HL-60 (cell line): ENCODE data around the gene CAMKMT.

Experiments used
- DNase-seq, 2 experiments: peaks; one replicate each; pipeline ENCODE4 v3.0.0-alpha.2; 2010 to 2020; ENCODE audit warnings: low read depth in 1 of 2, low spot score in 1 of 2
- H3K27ac ChIP-seq: fragments of 250-450 bp; sonication (Bioruptor Pico); replicated peaks from 2 replicates; pipeline ENCODE4 v1.5.1; 2020; ENCODE audit warnings: mild to moderate bottlenecking, moderate library complexity
- H3K27me3 ChIP-seq: fragments of 250-450 bp; sonication (Bioruptor Pico); 2 replicates; pipeline ENCODE4 v1.5.1; 2021; ENCODE audit warnings: mild to moderate bottlenecking, moderate library complexity; ENCODE audit not compliant: insufficient read depth, poor library complexity, severe bottlenecking
- H3K4me3 ChIP-seq: replicated peaks from 2 replicates; pipeline ENCODE4 v1.5.1; 2011; ENCODE audit warnings: mild to moderate bottlenecking, control low read depth, low read length; ENCODE audit not compliant: insufficient read depth
- CTCF ChIP-seq: IDR thresholded peaks from one replicate; pipeline ENCODE4 v1.5.1; 2011; ENCODE audit warnings: low read length, control low read depth, inconsistent platforms; ENCODE audit not compliant: insufficient read depth
- GABPA ChIP-seq: IDR thresholded peaks from 2 replicates; pipeline ENCODE4 v1.6.1; 2012; ENCODE audit warnings: low read depth
- POLR2AphosphoS5 ChIP-seq: IDR thresholded peaks from 2 replicates; pipeline ENCODE4 v1.6.1; 2012; ENCODE audit warnings: low read depth
- REST ChIP-seq: IDR thresholded peaks from 2 replicates; pipeline ENCODE4 v1.6.1; 2012; ENCODE audit warnings: low read depth; ENCODE audit not compliant: insufficient replicate concordance
- SPI1 ChIP-seq: IDR thresholded peaks from 2 replicates; pipeline ENCODE4 v1.6.1; 2012; ENCODE audit warnings: low read depth, mild to moderate bottlenecking, borderline replicate concordance

CAMKMT gene

DNA sequence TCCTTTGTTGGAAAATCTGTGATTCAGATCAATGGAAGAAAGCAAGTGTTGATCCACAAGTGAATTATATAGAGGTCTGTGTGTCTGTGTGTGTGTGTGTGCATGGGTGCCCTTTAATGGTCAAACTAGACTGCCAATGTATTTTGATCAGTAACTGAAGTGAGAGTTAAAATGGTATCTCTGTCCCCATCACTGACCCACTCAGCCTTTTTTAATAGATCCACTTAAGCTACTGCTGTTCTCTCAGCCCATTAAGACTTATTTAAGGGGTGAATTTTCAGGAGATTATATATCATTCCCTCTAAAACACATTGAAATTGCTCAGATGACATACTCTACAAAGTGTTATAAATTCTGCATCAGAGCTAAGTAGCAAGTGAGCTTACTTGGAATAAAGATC lies 386.0 kb downstream of the CAMKMT start:
- Histone ChIP-seq H3K27ac (no peak overlapping the region), H3K27me3 (peaks cover 2% of the 10 kb centered on the region), H3K4me3 (no peak overlapping the region)
- no peak for TF ChIP-seq GABPA
- TF ChIP-seq POLR2AphosphoS5 = no peak
- TF ChIP-seq SPI1 = no peak
- no peak for TF ChIP-seq CTCF
- no peak for TF ChIP-seq REST
- DNase-seq = no peak

DNA sequence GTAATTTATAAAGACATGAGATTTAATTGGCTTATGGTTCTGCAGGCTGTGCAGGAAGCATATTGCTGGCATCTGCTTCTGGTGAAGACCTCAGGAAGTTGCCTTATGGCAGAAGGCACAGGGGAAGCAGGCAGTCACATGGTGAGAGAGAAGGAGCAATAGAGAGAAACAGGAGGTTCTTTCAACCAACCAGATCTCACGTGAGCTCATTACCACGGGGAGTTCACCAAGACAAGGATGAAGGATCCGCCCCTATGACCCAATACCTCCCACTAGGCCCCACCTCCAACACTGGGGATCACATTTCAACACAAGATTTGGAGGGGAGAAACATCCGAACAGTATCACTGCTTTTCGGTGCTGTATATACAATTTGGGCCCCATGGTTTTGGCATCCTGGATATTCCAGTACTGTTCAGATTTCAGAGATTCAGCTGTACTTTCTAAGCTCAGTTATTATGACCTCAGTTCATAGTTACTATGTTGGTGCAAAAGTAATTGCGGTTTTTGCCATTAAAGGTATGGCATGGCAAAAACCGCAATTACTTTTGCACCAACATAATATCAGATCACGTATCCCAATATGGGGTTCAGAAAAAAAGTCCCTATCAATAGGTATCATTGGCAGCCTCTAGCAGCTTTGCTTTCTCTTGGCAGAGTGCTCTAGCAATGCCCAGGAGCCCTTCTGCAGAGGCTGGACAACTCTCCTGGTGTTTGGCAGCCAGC lies 390.2 kb downstream of the CAMKMT start:
- peak in 1 of 2 experiments; percentile 2 for DNase-seq
- H3K4me3 ChIP-seq = no peak overlapping the region
- TF ChIP-seq SPI1 (no peak), GABPA (no peak), CTCF (no peak), POLR2AphosphoS5 (no peak), REST (no peak)
- no peak overlapping the region for H3K27ac ChIP-seq
- H3K27me3 ChIP-seq = peaks cover 2% of the 10 kb centered on the region

DNA sequence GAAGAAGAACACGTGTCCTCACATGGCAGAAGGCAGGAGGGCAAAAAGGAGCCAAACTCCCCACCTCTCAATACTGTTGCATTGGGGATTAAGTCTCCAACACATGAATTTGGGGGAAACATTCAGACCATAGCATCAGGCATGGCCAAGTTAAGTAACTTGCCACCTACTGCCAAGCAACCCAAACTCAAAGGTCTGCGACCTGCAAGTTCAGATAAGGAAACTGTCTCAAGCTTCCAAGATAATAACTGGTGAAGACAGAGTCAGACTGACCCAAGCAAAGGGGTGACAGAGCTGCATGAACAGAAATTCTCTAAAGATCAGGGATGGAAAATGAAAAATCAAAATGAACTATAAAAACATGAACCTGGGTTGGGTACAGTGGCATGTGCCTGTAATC lies 391.0 kb downstream of the CAMKMT start:
- Histone ChIP-seq H3K27me3 (peaks cover 2% of the 10 kb centered on the region), H3K27ac (no peak overlapping the region), H3K4me3 (no peak overlapping the region)
- TF ChIP-seq CTCF = no peak
- no peak for TF ChIP-seq SPI1
- no peak for TF ChIP-seq REST
- TF ChIP-seq GABPA = no peak
- TF ChIP-seq POLR2AphosphoS5 = no peak
- DNase-seq = no peak
